Forelimb muscle (tissue), 1 donor: Measurements from ENCODE around the gene RNF126. TPM values are rescaled to one million over a fixed set of nuclear protein-coding genes. Genes with fewer than 3 reads are reported as not detected.
"Not testable (repeated sequence)": the region's sequence is repeated elsewhere in the genome, so short reads cannot be mapped to it uniquely, and the experiment has no call there.

Source experiments
- DNase-seq: peaks from one replicate; pipeline ENCODE4 v3.0.0-alpha.2; 2013; ENCODE audit warnings: low read depth
- polyA plus RNA-seq: library from polyadenylated mRNA; unstranded; fragments of 120-200 nt; gene quantifications from one replicate; pipeline ENCODE4 v1.2.1, GENCODE V29; 2013; ENCODE audit not compliant: insufficient read length

Gene RNF126
- polyA plus RNA-seq, 1 donor: 27.6 TPM

DNA sequence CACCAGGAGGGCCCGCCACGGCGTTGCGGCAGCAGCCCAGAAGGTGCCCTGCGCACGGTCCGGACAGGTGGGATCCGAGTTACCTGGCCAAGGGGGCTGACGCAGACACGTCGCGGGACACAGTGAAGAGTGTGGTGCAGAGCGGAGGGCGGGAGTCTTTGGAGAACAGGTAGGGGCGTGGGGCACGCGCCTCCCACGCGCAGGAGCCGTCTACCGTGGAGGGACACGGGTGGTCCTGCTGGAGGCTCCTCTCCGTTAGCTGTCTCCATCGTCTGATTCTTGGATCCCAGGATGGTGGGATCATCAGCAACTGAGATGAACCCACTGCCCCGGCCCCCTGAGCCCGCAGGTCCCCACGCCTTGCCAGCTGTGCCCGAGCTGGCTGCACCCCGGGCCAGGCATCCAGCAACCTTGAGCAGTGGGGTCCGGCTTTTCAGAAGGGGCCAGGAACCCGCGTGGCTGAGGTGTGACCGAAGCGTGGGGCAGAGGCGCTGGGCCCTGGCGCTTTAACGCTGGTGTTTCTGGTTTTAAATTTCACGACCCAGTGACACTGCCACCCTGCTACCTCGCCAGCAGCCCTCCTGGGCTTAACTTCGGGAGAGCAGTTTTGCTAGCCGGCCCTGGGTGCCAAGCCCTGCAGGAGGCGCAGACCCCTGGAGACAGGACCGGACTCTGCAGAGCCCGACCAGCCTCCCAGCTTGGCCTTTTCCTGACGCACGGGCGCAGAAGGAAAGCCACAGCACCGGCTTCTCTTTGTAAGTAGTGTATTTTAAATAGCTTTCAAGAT lies 16.0 kb downstream of the RNF126 start:
- DNase-seq: no peak

- DNase-seq: no peak
Observed at GRCh38 chr19:645912-646778, 16.9 kb downstream of the RNF126 start.

- DNase-seq: no peak
Observed at GRCh38 chr19:644789-645188, 18.2 kb downstream of the RNF126 start.

GRCh38 chr19:644363-644762 lies 18.7 kb downstream of the RNF126 start:
- DNase-seq: no peak

- DNase-seq: no peak
Observed at GRCh38 chr19:643736-644135, 19.3 kb downstream of the RNF126 start.

DNA sequence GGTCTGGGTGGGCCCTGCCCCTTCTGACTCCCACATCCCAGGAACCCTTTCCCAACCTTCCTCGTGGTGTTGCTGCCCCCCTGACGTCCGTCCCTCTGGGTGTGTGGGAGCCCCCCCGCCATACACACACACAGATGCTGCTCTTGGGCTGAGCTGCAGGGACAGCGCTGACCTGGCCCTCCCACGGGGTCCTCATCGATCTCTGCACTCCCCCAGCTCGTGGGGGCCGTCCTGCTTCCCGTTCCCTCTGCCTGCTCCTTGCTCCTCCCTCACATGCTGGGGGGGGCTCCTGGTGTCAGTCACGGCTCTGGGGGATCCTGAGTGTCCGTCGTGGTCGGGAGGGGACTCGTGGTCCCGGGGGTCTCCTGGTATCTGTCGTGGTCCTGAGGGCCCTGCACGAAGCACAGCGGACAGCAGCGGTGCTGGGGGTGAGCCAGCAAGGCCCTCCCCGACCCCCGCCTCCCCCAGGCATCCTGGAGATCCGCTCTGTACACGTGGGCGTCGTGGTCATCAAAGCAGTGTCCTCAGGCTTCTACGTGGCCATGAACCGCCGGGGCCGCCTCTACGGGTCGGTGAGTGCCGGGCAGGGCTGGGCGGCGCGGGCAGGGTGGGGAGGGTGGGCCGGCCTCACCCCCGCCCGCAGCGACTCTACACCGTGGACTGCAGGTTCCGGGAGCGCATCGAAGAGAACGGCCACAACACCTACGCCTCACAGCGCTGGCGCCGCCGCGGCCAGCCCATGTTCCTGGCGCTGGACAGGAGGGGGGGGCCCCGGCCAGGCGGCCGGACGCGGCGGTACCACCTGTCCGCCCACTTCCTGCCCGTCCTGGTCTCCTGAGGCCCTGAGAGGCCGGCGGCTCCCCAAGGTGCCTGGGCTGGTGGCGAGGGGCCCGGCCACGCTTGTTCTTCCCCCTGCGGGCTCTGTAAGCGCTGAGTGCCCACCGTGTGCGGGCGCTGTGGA lies 20.0 kb downstream of the RNF126 start:
- no peak for DNase-seq

- no peak for DNase-seq
Observed at GRCh38 chr19:641702-642101, 21.3 kb downstream of the RNF126 start.

DNA sequence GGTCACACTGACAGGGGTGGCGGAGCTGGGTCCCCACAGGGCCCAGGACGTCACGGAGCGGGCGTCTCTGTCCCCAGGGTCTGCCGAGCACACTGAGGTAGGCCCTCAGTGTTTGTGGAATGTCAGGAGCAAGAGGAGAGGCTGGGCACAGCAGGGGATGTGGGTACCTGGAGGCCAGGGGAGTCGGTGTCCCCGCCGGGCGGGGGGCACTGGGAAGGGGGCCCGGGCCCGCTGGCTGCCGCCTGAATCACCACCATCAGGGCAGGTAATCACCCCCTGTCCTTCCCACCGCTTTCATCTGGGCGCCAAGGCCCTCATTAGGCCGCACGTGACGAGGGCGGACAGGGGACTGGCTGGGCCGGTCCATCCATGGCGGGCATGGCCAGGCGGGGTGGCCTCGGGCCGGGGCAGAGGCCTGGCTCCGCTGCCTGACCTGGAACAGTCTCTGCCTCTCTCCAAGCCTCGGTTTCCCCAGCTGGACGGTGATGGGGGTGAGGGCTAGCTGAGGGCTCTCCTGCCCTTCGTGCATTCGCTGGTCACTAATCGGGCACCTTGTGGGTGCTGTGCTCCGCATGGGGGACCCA lies 22.3 kb downstream of the RNF126 start:
- DNase-seq: no peak

- no peak for DNase-seq
Observed at GRCh38 chr19:640161-640558, 22.9 kb downstream of the RNF126 start.

- DNase-seq: no peak
Observed at GRCh38 chr19:639253-640160, 23.5 kb downstream of the RNF126 start, which contains the start of gene FGF22. Gene FGF22, plus strand, starts transcription at chr19:639879. Its CDS starts 47 bp downstream, at chr19:639926.

DNA sequence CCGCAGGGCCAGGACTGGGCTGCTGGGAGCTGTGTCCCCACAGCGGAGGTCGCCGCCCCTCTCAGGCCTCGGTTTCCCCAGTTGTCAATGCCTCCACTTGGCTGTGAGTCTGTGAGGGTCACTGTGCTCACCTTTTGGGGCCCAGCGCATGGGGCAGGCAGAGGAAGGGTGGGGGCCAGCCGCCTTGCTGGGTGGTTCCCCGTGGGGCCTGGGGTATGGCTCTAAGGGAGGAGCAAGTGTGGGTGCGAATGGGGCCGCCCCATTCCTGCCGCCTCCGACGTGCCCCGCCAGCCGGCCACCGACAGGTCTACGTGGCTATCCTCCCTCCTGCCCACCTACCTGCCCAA lies 24.1 kb downstream of the RNF126 start:
- DNase-seq: no peak

DNA sequence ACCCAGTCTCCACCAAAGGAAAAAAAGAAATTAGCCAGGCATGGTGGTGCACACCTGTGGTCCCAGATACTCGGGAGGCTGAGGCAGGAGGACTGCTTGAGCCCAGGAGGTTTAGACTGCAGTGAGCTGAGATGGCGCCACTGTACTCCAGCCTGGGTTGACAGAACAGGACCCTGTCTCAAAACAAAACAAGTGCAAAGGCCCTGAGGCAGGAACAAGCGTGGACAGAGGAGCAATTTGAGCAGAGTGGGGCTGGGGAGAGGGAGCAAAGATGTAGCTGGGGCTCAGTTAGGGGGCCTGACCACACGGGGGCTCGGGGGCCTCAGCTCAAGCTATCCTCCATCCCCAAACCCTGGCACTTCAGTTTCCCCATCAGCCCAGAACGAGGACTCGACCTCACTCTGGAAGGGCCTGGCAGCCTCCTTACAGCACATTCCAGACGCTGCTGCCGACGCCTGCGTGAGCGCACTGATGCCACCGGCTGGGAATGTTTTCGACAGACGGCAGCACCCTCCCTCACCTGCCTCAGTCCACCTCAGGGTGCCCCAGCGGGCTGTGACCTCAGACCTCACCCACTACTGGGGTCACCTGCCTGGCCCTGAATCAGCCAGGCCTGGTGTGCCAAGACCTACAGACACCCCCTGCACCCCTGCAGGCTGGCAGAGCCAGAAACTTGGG lies 27.9 kb downstream of the RNF126 start:
- DNase-seq: no peak

GRCh38 chr19:633786-634639 lies 29.0 kb downstream of the RNF126 start:
- DNase-seq: no peak

- DNase-seq: peak; percentile 97
Observed at GRCh38 chr19:633068-633785, 29.8 kb downstream of the RNF126 start, which contains the start of gene POLRMT. Gene POLRMT, minus strand, starts transcription at chr19:633537. Its CDS starts 25 bp downstream, at chr19:633512.

GRCh38 chr19:632579-633067 lies 30.4 kb downstream of the RNF126 start:
- DNase-seq: no peak

- no peak for DNase-seq
Observed at GRCh38 chr19:629961-630714, 32.9 kb downstream of the RNF126 start.

- DNase-seq: not testable (repeated sequence)
Observed at GRCh38 chr19:629515-629914, 33.5 kb downstream of the RNF126 start.
